ENCODE results near the gene ALOXE3. TPM values are rescaled to one million over a fixed set of nuclear protein-coding genes. Genes with fewer than 3 reads are reported as not detected.

The ALOXE3 gene
- total and polyA plus RNA-seq, 2 of the 8 experiments (the other 6 are each of a cell fraction or from before 2014, with no cell fraction given), result 0.26 TPM; not detected in 1

GRCh38 chr17:8101721-8102120 lies 16.6 kb downstream of the ALOXE3 start:
- no peaks in the 10 kb centered on the region for H3K79me2 ChIP-seq (ENCODE audit: control insufficient read depth in 1 of 2, insufficient read depth in 2 of 2, low read length in 2 of 2)
- no peak overlapping the region for H2BK15ac ChIP-seq (ENCODE audit: low read length)
- no peaks in the 10 kb centered on the region for H3K23me2 ChIP-seq (ENCODE audit: low read depth, low read length)
- WGBS, 2 experiments (ENCODE audit: extremely low coverage in 1 of 2, insufficient coverage in 1 of 2, insufficient read length in 1 of 2, insufficient replicate concordance in 2 of 2, low coverage in 1 of 2, low lambda C conversion rate in 2 of 2, missing lambda C conversion rate in 1 of 2), result 76% methylated on average over 6 of the region's 6 CpGs; no CpG with 5 or more reads in 1 of the 2 experiments
- no peaks in the 10 kb centered on the region for H3K9me3 ChIP-seq (ENCODE audit: insufficient read depth in 2 of 2, low read depth in 1 of 2, low read length in 1 of 2)
- no peak overlapping the region for H3K4me2 ChIP-seq (ENCODE audit: insufficient read depth in 1 of 2, low read depth in 2 of 2, low read length in 2 of 2)
- H3K23ac ChIP-seq (ENCODE audit: insufficient read length), result no peak overlapping the region
- ChIA-PET CTCF (ENCODE audit: partially characterized antibody) (interaction anchor here (1.2 to 23.3 kb wide), 10 partner anchors 8 to 42 kb away, joined by 3 to 501 read pairs (median 8); partner anchors contain the start of genes ALOX12B and ALOXE3), POLR2A (ENCODE audit: partially characterized antibody) (interaction anchor here (1.0 kb wide), 1 partner anchor 71 kb away, joined by 4 read pairs; no protein-coding TSS in a partner anchor)
- H2AK5ac ChIP-seq (ENCODE audit: low read depth, low read length), result no peak overlapping the region
- H2AFZ ChIP-seq (ENCODE audit: low read length), result no peak overlapping the region
- H2BK12ac ChIP-seq (ENCODE audit: low read depth, low read length), result no peak overlapping the region
- no peak overlapping the region for H3K14ac ChIP-seq (ENCODE audit: insufficient read length)
- H4K91ac ChIP-seq (replicated peaks; ENCODE audit: insufficient read length, low read length), result no peak overlapping the region
- no peak overlapping the region for H2BK5ac ChIP-seq (ENCODE audit: low read depth, low read length)
- H3K27me3 ChIP-seq (replicated peaks in 1 of 4; ENCODE audit: control insufficient read depth in 3 of 4, extremely low read depth in 1 of 4, insufficient read depth in 3 of 4, low read length in 3 of 4), result no peaks in the 10 kb centered on the region; a peak in 1 of 7 replicates
- no peak overlapping the region for H3K4me3 ChIP-seq (ENCODE audit: extremely low read depth in 1 of 4, insufficient read depth in 2 of 4, low read depth in 3 of 4, low read length in 4 of 4)
- FAIRE-seq (no peak), DNase-seq (ENCODE audit: low read depth in 1 of 2, low spot score in 2 of 2) (no peak)
- no peak overlapping the region for H3K27ac ChIP-seq (ENCODE audit: low read depth, low read length)
- no peak overlapping the region for H2BK120ac ChIP-seq (replicated peaks; ENCODE audit: low read depth, low read length)
- no peak overlapping the region for H3K56ac ChIP-seq (replicated peaks; ENCODE audit: insufficient read length, low read depth, low read length)
- no peak overlapping the region for H3K9ac ChIP-seq (replicated peaks in 1 of 4; ENCODE audit: extremely low read depth in 1 of 4, low read depth in 3 of 4, low read length in 3 of 4)
- H3K36me3 ChIP-seq (ENCODE audit: control insufficient read depth in 2 of 4, insufficient read depth in 4 of 4, low read length in 3 of 4), result no peaks in the 10 kb centered on the region
- no peaks in the 10 kb centered on the region for H3K79me1 ChIP-seq (ENCODE audit: low read depth, low read length)
- no peaks in the 10 kb centered on the region for H4K20me1 ChIP-seq (replicated peaks in 1 of 2; ENCODE audit: control insufficient read depth in 1 of 2, insufficient read depth in 2 of 2, low read length in 2 of 2)
- H3K4ac ChIP-seq (replicated peaks; ENCODE audit: insufficient read length, low read depth, low read length), result no peak overlapping the region
- no peak overlapping the region for H3K18ac ChIP-seq (ENCODE audit: extremely low read depth, low read length)
- no peak overlapping the region for H4K8ac ChIP-seq (ENCODE audit: extremely low read depth, insufficient read depth, low read length)
- H3K4me1 ChIP-seq (replicated peaks in 1 of 4; ENCODE audit: control insufficient read depth in 3 of 4, insufficient read depth in 4 of 4, low read length in 3 of 4), result no peaks in the 10 kb centered on the region
- no peak overlapping the region for H2BK20ac ChIP-seq (ENCODE audit: low read length)
- H4K5ac ChIP-seq (ENCODE audit: insufficient read length, low read depth, low read length), result no peak overlapping the region
- TF ChIP-seq HDAC2 (IDR thresholded peaks at IDR 0.05; ENCODE audit: borderline replicate concordance in 1 of 2, low read depth in 2 of 2, low read length in 2 of 2) (no peak), TAF7 (optimal IDR thresholded peaks at IDR 0.05; ENCODE audit: borderline replicate concordance, low read depth, low read length) (no peak), SRF (IDR thresholded peaks at IDR 0.05; ENCODE audit: low read depth, low read length) (no peak)

Measured in H1 (cell line).